Stimulated activated CD8-positive, alpha-beta memory T cell treated with anti-CD3 and anti-CD28 coated beads, Interleukin-12 subunit alpha, Interleukin-12 subunit beta, amount 100 ng/mL, for 4 hours (primary cell): ENCODE measurements around the gene PIGM.

Source experiments
- DNase-seq: peaks from one replicate; pipeline ENCODE4 v3.0.0-alpha.2; 2020; ENCODE audit warnings: low read depth

Gene PIGM

DNA sequence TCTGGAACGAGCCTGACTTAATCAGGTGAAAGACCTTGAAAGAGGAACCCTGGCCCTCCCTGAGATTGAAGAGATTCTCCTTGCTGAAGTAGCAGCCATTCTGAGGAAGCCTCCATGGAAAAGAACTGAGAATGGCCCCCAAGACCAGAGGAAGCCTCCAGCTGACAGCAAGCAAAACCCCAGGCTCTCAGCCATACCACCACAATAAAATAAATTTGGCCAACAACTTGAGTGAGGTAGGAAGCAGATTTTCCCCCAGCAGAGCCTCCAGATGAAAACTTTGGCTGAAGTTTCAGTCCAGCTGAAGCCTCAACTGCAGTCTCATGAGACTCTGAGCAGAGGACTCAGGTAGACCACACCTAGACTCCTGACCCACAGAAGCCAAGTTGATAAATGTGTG, 43.8 kb downstream of the PIGM start:
- DNase-seq = no peak

DNA sequence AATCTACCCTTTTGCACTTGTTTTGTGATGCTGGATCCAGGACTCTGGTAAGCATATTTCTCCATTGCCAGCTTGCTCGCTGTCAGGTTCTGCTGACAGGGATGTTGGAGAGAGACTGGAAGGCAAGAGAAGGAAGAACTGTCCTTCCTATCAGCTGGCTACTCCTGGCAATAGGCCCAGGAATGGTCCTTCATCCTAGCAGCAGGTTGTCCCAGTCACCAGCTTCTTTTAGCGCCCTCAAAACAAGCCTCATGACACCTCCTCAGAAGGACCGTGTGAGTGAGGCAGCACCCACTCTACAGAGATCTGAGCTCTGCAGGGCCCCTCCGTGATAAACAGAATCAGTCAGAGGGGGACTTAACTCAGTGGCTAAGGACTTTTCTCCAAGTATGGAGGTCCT, 44.6 kb downstream of the PIGM start:
- no peak for DNase-seq

DNA sequence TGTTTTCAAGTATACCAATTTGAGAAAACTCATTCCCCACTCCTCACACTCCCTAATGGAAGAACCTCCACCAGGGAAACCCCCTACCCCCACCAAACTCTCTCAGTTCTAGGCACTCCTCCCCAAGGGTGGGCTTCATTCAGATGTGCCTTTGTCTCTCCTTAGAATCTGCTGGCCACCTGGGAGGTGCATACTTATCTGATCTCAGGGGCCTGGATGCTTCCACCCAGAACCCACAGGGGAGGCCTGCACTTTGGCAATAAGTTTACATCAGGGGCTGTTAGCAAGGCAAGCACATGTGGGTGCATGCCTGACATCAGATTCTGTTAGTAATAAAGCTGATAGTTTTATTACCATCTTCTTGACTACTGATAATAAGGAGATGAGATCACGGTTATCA, 45.3 kb downstream of the PIGM start:
- no peak for DNase-seq

DNA sequence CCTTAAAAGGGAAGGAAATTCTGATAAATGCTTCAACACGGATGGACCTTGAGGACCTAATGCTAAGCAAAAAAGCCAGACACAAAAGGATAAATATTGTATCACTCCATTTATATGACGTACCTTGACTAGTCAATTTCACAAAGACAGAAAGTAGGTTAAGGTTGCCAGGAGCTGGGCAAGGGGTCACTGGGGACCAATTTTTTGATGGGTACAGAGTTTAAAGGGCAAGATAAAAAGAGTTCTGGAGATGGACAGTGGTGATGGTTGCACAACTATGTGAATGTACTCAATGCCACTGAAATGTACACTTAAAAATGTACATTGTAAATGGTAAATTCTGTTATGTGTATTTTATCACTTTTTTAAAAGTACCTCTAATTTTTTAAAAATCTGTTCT, 45.7 kb downstream of the PIGM start:
- no peak for DNase-seq

DNA sequence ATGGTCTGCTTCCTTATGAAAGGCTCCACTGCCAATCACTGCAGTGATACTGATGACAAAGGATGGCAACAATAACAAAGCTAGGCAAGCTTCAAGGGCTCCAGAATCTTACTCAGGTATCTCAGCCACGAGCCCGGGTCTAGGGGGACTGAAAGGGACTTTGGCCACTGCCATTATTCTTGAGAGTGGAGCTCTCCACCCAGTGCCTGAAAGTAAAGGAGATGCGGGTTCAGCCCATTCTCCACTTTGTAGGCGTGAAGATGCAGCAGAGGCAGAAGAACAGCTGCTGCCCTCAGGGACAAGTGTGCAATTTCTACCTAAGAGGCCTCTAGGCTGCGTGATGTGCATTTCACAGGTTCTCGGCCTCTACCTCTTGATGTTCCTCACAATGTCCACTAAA, 46.3 kb downstream of the PIGM start:
- DNase-seq = no peak

DNA sequence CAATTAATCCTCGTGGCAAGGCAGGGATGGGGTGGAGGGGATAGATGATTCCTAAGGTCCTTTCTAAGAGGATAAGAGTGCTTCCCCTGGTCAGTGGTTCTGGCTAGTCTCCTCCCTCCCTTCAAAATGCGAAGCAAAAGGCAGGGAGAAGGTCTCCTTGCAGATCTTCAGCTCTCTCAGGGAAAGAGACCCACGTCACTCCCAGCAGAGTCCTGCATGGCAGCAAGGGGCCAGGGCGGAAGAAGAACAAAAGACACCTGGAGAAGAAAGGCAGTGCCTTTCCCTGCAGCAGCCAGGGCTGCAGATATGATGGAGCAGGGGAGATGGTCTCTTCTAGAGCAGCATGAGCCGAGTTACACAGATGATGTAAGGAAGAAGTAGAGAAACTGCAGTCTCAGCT, 48.1 kb downstream of the PIGM start:
- no peak for DNase-seq

DNA sequence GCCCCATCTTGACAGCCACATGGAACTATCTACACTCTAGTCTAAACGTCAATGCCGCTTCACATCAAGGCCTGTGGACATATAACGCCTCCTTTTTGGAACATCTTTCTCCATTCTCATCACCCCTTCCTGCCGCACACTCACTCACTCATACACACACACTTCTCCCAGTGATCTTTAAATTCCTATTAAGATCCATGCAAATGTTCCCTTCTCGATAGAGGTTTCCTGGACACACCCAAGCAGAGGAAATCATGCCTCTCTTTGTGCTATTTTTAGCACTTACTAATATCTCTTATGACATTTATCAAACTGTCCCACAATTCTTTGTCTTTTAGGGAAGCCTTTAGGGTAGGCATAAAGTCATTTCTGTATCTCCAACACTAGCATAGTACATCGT, 49.5 kb downstream of the PIGM start:
- no peak for DNase-seq

DNA sequence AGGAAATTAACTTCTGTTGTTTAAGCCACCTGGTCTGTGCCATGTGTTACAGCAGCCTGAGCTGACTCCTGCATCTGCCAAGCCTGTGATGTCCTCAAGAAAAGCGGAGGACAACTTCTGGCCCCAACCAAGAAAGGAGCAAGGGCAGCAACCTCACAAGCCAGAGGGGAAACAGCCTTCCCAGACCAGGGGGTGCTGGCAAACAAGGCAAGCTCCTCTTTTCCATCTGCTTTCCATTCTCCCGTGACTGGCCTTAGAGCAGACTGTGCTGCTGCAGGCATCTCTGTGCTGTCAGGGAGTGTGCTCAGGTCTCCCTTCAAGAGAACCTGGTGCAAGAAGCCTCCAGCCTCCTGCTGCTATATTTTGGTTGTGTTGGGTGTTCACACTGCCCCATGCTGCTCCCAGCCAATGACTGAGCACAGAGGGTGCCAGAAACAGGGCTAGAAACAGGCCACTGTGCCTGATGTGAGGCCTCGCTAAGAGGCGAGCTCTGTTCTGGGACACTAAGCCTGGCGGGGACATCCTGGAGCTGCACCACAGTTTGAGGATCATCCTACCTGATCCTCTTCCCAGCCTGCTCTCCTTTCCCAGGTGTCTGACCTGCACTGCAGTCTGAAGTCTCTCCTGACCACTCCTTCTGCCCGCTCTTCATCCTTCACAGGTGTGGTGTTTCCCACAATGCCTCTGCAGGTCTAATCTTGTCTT, 50.3 kb downstream of the PIGM start:
- DNase-seq = no peak

DNA sequence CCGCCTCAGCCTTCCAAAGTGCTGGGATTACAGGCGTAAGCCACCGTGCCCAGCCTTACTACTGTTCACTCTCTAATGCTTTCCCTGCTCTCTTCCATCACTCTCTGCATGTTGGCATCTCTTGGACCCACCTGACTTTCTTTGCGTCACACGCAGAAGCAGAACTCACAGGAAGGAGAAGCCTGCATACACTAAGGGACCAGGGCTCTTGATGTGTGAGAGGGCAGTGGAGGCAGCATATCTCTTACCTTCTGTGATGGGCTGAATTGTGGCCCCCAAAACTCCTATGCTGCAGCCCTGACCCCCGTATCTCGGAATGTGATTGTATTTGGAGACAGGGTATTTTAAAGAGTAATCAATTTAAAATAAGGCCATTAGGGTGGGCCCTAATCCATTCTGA, 51.0 kb downstream of the PIGM start:
- DNase-seq = no peak

DNA sequence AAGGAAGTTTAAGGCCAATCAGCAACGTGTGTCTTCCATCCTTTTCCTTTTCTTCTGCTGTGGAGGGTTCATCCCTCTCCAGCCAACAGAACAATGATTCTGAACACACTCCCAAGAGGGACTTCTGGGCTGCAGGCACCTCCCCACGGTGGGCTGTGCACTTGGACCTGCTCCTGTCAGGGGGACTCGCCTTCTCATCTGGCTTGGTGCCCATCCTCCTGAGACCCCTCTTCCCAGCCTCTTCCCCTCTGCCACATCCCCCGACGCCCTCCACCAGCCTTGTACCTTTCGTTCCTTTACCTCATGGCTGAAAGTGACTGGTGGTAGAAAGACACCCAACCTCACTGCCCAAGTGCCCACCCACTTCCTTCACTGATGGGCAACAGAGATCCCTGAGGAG, 51.7 kb downstream of the PIGM start:
- no peak for DNase-seq

DNA sequence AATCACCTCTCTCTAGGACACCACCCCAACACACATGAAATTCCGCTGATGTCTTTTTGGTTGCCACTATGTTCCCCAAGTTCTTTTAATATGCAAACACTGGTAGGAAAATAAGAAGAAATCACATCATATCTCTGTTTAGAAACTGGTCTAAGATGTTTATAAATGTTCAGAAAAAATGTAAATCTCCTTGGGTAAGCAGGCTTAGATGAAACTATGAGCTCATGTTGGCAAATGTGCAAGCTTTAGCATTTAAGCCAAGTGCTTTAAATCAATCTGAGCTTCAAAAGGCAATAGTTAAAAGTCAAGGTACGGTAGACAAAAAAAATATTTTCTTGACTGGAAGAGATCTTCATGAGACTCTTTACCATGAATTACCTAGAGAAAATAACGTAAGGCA, 52.5 kb downstream of the PIGM start:
- no peak for DNase-seq

DNA sequence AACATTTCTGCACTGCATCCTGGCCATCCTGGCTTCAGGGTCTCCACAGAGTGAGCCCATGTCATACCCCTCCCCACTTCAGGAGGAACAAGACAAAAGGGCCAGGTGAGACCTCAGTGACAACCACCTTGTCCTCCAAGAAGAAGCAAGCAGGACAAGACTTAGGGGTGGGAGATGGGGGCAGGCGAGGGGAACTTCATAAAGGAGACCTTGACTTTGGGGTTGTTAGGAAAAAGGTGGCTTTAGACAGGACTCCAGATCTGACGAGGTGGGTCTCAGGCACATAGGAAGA, 53.7 kb downstream of the PIGM start:
- no peak for DNase-seq

DNA sequence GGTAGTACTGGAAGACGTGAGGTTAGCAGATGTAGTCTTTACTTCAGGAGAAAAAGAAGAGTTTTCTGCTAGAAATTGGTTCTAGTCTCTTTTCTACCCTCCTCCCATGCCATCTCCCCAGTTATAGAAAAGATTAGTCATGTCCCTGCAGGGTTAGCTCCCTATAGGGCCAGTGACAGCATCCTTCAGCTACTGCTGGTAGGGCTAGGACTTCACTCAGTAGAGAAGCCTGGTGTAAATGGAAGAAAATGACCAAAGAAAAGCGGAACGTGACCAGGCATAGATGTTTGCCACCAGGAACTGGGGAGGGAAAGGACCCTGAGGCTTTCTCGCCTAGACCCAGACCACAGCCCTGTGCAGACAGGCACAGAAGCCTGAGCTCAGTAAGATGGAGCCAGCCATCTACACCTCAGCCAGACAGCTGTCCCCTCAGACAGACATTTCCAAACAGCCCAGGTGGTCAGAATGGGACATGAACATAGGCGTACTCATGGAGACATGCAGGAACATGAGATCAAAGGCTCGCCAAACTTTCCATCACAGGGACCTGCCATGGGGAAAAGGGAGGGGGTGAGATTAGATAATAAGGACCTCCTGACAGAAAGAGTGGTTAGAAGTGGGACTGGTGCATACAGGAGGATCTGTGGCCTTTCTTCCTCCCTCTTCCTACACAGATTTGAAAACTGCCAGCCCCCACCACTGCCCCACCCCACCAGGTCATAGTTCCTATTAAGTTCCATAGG, 54.3 kb downstream of the PIGM start:
- DNase-seq = no peak
